Trophoblast cell (in vitro differentiated cells and primary cell): ENCODE data around the gene LDB2.

Source experiments
- DNase-seq, 2 donors: peaks; one replicate each; pipeline ENCODE4 v3.0.0-alpha.2; 2016
- H2AFZ ChIP-seq: 2 replicates; pipeline ENCODE4 v1.6.1; 2013; ENCODE audit warnings: low read length, moderate library complexity, mild to moderate bottlenecking; ENCODE audit not compliant: insufficient read depth, poor library complexity
- H2AK5ac ChIP-seq: 2 replicates; pipeline ENCODE4 v1.6.1; 2013; ENCODE audit warnings: mild to moderate bottlenecking, low read length
- H2BK120ac ChIP-seq: 2 replicates; pipeline ENCODE4 v1.6.1; 2013; ENCODE audit warnings: low read length, mild to moderate bottlenecking, moderate library complexity; ENCODE audit not compliant: insufficient read depth, poor library complexity
- H2BK12ac ChIP-seq: 2 replicates; pipeline ENCODE4 v1.6.1; 2013; ENCODE audit warnings: mild to moderate bottlenecking, low read length, moderate library complexity
- H2BK5ac ChIP-seq: 2 replicates; pipeline ENCODE4 v1.6.1; 2013; ENCODE audit warnings: low read length, low read depth, moderate library complexity, mild to moderate bottlenecking; ENCODE audit not compliant: poor library complexity
- H3K14ac ChIP-seq: 2 replicates; pipeline ENCODE4 v1.6.1; 2013; ENCODE audit warnings: mild to moderate bottlenecking, low read length
- H3K18ac ChIP-seq: 2 replicates; pipeline ENCODE4 v1.6.1; 2013; ENCODE audit warnings: mild to moderate bottlenecking, low read length
- H3K23ac ChIP-seq: 2 replicates; pipeline ENCODE4 v1.6.1; 2013; ENCODE audit warnings: low read length
- H3K27ac ChIP-seq: 2 replicates; pipeline ENCODE4 v1.5.1; 2013; ENCODE audit warnings: low read depth, mild to moderate bottlenecking, inconsistent platforms, low read length, moderate library complexity
- H3K27me3 ChIP-seq: 2 replicates; pipeline ENCODE4 v1.6.1; 2013; ENCODE audit warnings: inconsistent platforms, mild to moderate bottlenecking, low read length, moderate library complexity; ENCODE audit not compliant: insufficient read depth
- H3K36me3 ChIP-seq, 2 experiments: 1 replicate in 1 of 2; 2 replicates in 1 of 2; pipeline ENCODE4 v1.6.1; 2013; ENCODE audit warnings: low read length in 2 of 2, mild to moderate bottlenecking in 2 of 2, moderate library complexity in 1 of 2; ENCODE audit not compliant: insufficient read depth in 2 of 2, control insufficient read depth in 1 of 2
- H3K4ac ChIP-seq: 2 replicates; pipeline ENCODE4 v1.6.1; 2013; ENCODE audit warnings: low read depth, mild to moderate bottlenecking, low read length, moderate library complexity
- H3K4me1 ChIP-seq, 2 experiments: 1 replicate in 1 of 2; 2 replicates in 1 of 2; pipeline ENCODE4 v1.6.1; 2013; ENCODE audit warnings: low read length in 2 of 2, mild to moderate bottlenecking in 2 of 2, moderate library complexity in 1 of 2; ENCODE audit not compliant: insufficient read depth in 2 of 2, control insufficient read depth in 1 of 2
- H3K4me2 ChIP-seq: 2 replicates; pipeline ENCODE4 v1.6.1; 2013; ENCODE audit warnings: inconsistent platforms, mild to moderate bottlenecking, low read length, moderate library complexity
- H3K4me3 ChIP-seq: 2 replicates; pipeline ENCODE4 v1.5.1; 2013; ENCODE audit warnings: mild to moderate bottlenecking, low read depth, low read length, inconsistent platforms
- H3K79me1 ChIP-seq: one replicate; pipeline ENCODE4 v1.6.1; 2013; ENCODE audit warnings: low read length
- H3K79me2 ChIP-seq: 2 replicates; pipeline ENCODE4 v1.6.1; 2013; ENCODE audit warnings: low read length, mild to moderate bottlenecking; ENCODE audit not compliant: control insufficient read depth, insufficient read depth, poor library complexity
- H3K9ac ChIP-seq: 2 replicates; pipeline ENCODE4 v1.6.1; 2013; ENCODE audit warnings: mild to moderate bottlenecking, low read length
- H3K9me3 ChIP-seq: 2 replicates; pipeline ENCODE4 v1.6.1; 2013; ENCODE audit warnings: low read depth, mild to moderate bottlenecking, control low read depth, inconsistent platforms, low read length; ENCODE audit not compliant: insufficient read depth
- H4K12ac ChIP-seq: 2 replicates; pipeline ENCODE4 v1.6.1; 2013; ENCODE audit warnings: low read depth, mild to moderate bottlenecking, low read length, moderate library complexity
- H4K8ac ChIP-seq: 2 replicates; pipeline ENCODE4 v1.6.1; 2013; ENCODE audit warnings: low read depth, mild to moderate bottlenecking, low read length, moderate library complexity
- H4K91ac ChIP-seq: one replicate; pipeline ENCODE4 v1.6.1; 2013; ENCODE audit warnings: low read depth, mild to moderate bottlenecking, low read length, moderate library complexity
- WGBS: extraction: QIAGEN DNeasy Blood & Tissue Kit; methylation state at CpG from one replicate; pipeline ENCODE4 v1.1.7; 2013; ENCODE audit warnings: missing lambda C conversion rate; ENCODE audit not compliant: insufficient read length, insufficient coverage; ENCODE audit errors: extremely low coverage; 5-methylcytosine and 5-hydroxymethylcytosine counted together

The LDB2 gene

DNA sequence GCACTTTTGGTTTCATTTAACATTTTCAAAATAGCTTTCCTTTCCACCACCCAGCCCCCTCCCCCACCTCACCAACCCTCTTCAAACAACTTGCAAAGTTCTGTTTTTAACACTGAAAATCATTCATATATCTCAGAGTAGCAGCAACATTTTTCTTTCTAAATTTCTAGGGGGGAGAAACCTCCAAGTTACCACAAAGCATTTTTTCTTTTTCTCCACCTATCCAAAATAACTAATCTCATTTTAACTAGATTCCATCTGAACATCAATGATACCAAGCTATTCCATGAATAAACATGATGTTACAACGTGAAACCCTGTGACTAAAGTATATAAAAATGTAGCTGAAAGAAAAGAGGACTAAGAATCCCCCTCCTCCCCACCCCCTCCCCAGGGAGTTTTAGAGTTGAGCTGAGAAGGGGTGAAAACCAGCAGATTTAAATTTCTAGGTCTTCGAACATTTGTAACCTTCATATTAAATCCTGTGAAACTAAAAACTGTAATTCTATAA lies 5.2 kb downstream of the LDB2 start:
- H3K79me1 ChIP-seq: peaks cover 2% of the 10 kb centered on the region
- H2AFZ ChIP-seq: no peak overlapping the region
- H4K91ac ChIP-seq: no peak overlapping the region
- no peak overlapping the region for H3K23ac ChIP-seq
- H3K79me2 ChIP-seq: no peaks in the 10 kb centered on the region
- H2BK12ac ChIP-seq: no peak overlapping the region
- no peak overlapping the region for H3K9ac ChIP-seq
- H3K27me3 ChIP-seq: no peaks in the 10 kb centered on the region
- no peak overlapping the region for H2BK5ac ChIP-seq
- peaks cover 5 to 7% of the 10 kb centered on the region in 2 experiments for H3K4me1 ChIP-seq
- H4K8ac ChIP-seq: no peak overlapping the region
- H3K4me3 ChIP-seq: no peak overlapping the region
- H3K36me3 ChIP-seq: no peaks in the 10 kb centered on the region
- H3K14ac ChIP-seq: no peak overlapping the region
- H3K4ac ChIP-seq: no peak overlapping the region
- H4K12ac ChIP-seq: no peak overlapping the region
- no peak overlapping the region for H3K27ac ChIP-seq
- WGBS: no CpG with 5 or more reads among the region's 2 CpGs
- no peak for DNase-seq
- no peak overlapping the region for H2AK5ac ChIP-seq
- no peak overlapping the region for H3K4me2 ChIP-seq
- H3K18ac ChIP-seq: no peak overlapping the region
- H2BK120ac ChIP-seq: no peak overlapping the region
- H3K9me3 ChIP-seq: no peaks in the 10 kb centered on the region

DNA sequence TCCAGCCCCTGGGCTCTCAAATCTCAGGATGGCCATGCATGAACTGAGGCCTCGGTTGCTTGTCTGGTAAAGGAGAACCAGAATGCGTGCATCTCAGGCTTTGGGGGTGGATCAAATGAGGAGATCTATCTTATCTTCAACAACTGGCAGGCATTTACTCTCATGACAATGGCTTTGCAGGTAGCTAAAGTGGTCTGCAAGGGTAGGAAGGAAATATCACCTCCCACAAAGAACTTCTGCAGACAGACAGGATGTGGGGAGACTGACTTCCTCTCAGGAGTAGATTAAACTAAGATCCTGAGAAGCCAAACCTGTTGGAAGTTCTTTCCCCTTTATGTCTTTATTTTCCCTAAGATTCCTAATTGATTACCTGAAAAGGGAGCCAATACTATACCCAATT lies 7.8 kb downstream of the LDB2 start:
- H3K4ac ChIP-seq: no peak overlapping the region
- no CpG with 5 or more reads among the region's 2 CpGs for WGBS
- no peak for DNase-seq
- H3K4me3 ChIP-seq: no peak overlapping the region
- H3K18ac ChIP-seq: no peak overlapping the region
- no peak overlapping the region for H2BK5ac ChIP-seq
- H3K36me3 ChIP-seq: no peaks in the 10 kb centered on the region
- no peak overlapping the region for H3K9ac ChIP-seq
- no peak overlapping the region for H4K12ac ChIP-seq
- no peak overlapping the region for H4K8ac ChIP-seq
- H2AK5ac ChIP-seq: no peak overlapping the region
- H3K79me2 ChIP-seq: no peaks in the 10 kb centered on the region
- H2BK120ac ChIP-seq: no peak overlapping the region
- H3K4me2 ChIP-seq: no peak overlapping the region
- H3K27me3 ChIP-seq: no peaks in the 10 kb centered on the region
- no peak overlapping the region for H3K27ac ChIP-seq
- no peaks in the 10 kb centered on the region for H3K79me1 ChIP-seq
- no peak overlapping the region for H4K91ac ChIP-seq
- H3K4me1 ChIP-seq: peaks cover 0 to 3% of the 10 kb centered on the region in 2 experiments
- H3K9me3 ChIP-seq: no peaks in the 10 kb centered on the region
- no peak overlapping the region for H2BK12ac ChIP-seq
- no peak overlapping the region for H2AFZ ChIP-seq
- H3K14ac ChIP-seq: no peak overlapping the region
- no peak overlapping the region for H3K23ac ChIP-seq

GRCh38 chr4:16889945-16890344 lies 8.5 kb downstream of the LDB2 start:
- Histone ChIP-seq H3K4me2 (no peak overlapping the region), H4K91ac (no peak overlapping the region), H3K9me3 (no peaks in the 10 kb centered on the region), H3K27ac (no peak overlapping the region), H4K12ac (no peak overlapping the region), H3K18ac (no peak overlapping the region), H2AFZ (no peak overlapping the region), H2BK120ac (no peak overlapping the region), H3K4me1 (peaks cover 0 to 3% of the 10 kb centered on the region in 2 experiments), H3K23ac (no peak overlapping the region), H3K79me1 (no peaks in the 10 kb centered on the region), H3K4me3 (no peak overlapping the region), H3K14ac (no peak overlapping the region), H3K79me2 (no peaks in the 10 kb centered on the region), H4K8ac (no peak overlapping the region), H3K27me3 (no peaks in the 10 kb centered on the region), H3K4ac (no peak overlapping the region), H2AK5ac (no peak overlapping the region), H2BK5ac (no peak overlapping the region), H3K36me3 (no peaks in the 10 kb centered on the region), H2BK12ac (no peak overlapping the region), H3K9ac (no peak overlapping the region)
- WGBS: no CpG with 5 or more reads among the region's 3 CpGs
- DNase-seq: no peak

DNA sequence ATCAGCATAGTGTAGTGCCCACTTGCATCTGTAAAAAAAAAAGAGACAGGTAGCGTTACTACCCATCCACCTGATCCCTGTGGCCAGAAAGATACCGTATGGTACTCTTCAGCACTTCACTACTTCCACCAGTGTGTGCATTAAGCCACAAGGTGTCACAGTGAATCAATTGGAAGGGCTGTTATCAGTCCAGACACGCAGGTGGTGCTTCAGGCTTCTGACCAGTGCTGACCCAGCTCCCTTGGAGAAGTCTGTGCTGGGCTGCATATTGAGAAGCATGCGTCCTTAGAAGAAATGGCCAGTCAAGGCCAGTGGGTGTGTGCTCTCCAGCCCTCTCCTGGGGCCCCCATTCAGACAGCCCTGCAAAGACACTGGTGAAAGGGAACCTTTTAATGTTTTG lies 10.6 kb downstream of the LDB2 start:
- Histone ChIP-seq H3K4ac (no peak overlapping the region), H2AK5ac (no peak overlapping the region), H3K9ac (no peak overlapping the region), H3K79me2 (no peaks in the 10 kb centered on the region), H3K18ac (no peak overlapping the region), H4K12ac (no peak overlapping the region), H2BK12ac (no peak overlapping the region), H3K9me3 (no peaks in the 10 kb centered on the region), H3K4me1 (peaks cover 0 to 3% of the 10 kb centered on the region in 2 experiments), H3K79me1 (no peaks in the 10 kb centered on the region), H3K4me3 (no peak overlapping the region), H3K27ac (no peak overlapping the region), H2AFZ (no peak overlapping the region), H3K27me3 (no peaks in the 10 kb centered on the region), H4K91ac (no peak overlapping the region), H2BK5ac (no peak overlapping the region), H3K4me2 (no peak overlapping the region), H4K8ac (no peak overlapping the region), H3K14ac (no peak overlapping the region), H3K36me3 (no peaks in the 10 kb centered on the region), H3K23ac (no peak overlapping the region), H2BK120ac (no peak overlapping the region)
- WGBS: no CpG with 5 or more reads among the region's 4 CpGs
- DNase-seq: no peak
